GM23338 (cell line): ENCODE data around the gene STEAP3. TPM values are rescaled to one million over a fixed set of nuclear protein-coding genes. Genes with fewer than 3 reads are reported as not detected.

Source experiments
- ATAC-seq: fragments of 200-7000 bp; cut with Tn5 transposase; 3 replicates; pipeline ENCODE4 v1.9.1; 2020
- DNase-seq: peaks from one replicate; pipeline ENCODE4 v3.0.0-alpha.2; 2015; ENCODE audit warnings: low spot score
- H2AFZ ChIP-seq: fragments of 200-600 bp; sonication (generic); 2 replicates; pipeline ENCODE4 v1.8.0; 2016; ENCODE audit warnings: antibody characterized with exemption, mild to moderate bottlenecking, moderate library complexity
- H3F3A ChIP-seq: fragments of 200-600 bp; sonication (generic); replicated peaks from 2 replicates; pipeline ENCODE4 v1.8.0; 2017; ENCODE audit warnings: antibody characterized with exemption, mixed run types, low read depth
- H3K27ac ChIP-seq: fragments of 200-600 bp; sonication (generic); 2 replicates; pipeline ENCODE4 v1.6.1; 2016; ENCODE audit warnings: low read depth
- H3K27me3 ChIP-seq: fragments of 200-600 bp; sonication (generic); 2 replicates; pipeline ENCODE4 v1.8.0; 2016; ENCODE audit warnings: mild to moderate bottlenecking, mixed run types, moderate library complexity; ENCODE audit not compliant: insufficient read depth
- H3K36me3 ChIP-seq: fragments of 200-600 bp; sonication (generic); 2 replicates; pipeline ENCODE4 v1.8.0; 2016; ENCODE audit warnings: mild to moderate bottlenecking; ENCODE audit not compliant: insufficient read depth
- H3K4me1 ChIP-seq: fragments of 200-600 bp; sonication (generic); 2 replicates; pipeline ENCODE4 v1.8.0; 2016; ENCODE audit warnings: mild to moderate bottlenecking, moderate library complexity; ENCODE audit not compliant: insufficient read depth
- H3K4me2 ChIP-seq: fragments of 200-600 bp; sonication (generic); 2 replicates; pipeline ENCODE4 v1.7.1; 2017; ENCODE audit warnings: mixed run types
- H3K4me3 ChIP-seq: fragments of 200-600 bp; sonication (generic); 2 replicates; pipeline ENCODE4 v1.6.1; 2016; ENCODE audit warnings: mixed run types
- H3K79me2 ChIP-seq: fragments of 200-600 bp; sonication (generic); replicated peaks from 2 replicates; pipeline ENCODE4 v1.8.0; 2017; ENCODE audit warnings: mild to moderate bottlenecking; ENCODE audit not compliant: insufficient read depth
- H3K9me2 ChIP-seq: fragments of 200-600 bp; sonication (generic); 2 replicates; pipeline ENCODE4 v1.8.0; 2017; ENCODE audit not compliant: insufficient read depth
- H4K20me1 ChIP-seq: fragments of 200-600 bp; sonication (generic); replicated peaks from 2 replicates; pipeline ENCODE4 v1.8.0; 2017; ENCODE audit warnings: mild to moderate bottlenecking; ENCODE audit not compliant: insufficient read depth
- H3K27ac Mint-ChIP-seq: 2 replicates; pipeline ENCODE4 v1.8.0; 2020; ENCODE audit warnings: inconsistent platforms, mild to moderate bottlenecking, moderate library complexity, mixed read lengths
- H3K27me3 Mint-ChIP-seq: 3 replicates; pipeline ENCODE4 v1.8.0; 2022; ENCODE audit warnings: low read depth, mild to moderate bottlenecking, moderate library complexity, mixed read lengths, inconsistent platforms; ENCODE audit not compliant: insufficient read depth, poor library complexity
- H3K36me3 Mint-ChIP-seq: 3 replicates; pipeline ENCODE4 v1.8.0; 2021; ENCODE audit warnings: low read depth, mild to moderate bottlenecking, inconsistent platforms, moderate library complexity, mixed read lengths
- H3K4me1 Mint-ChIP-seq: 3 replicates; pipeline ENCODE4 v1.8.0; 2020; ENCODE audit warnings: mild to moderate bottlenecking, inconsistent platforms, mixed read lengths
- H3K4me3 Mint-ChIP-seq: 3 replicates; pipeline ENCODE4 v1.8.0; 2021; ENCODE audit warnings: moderate library complexity, mild to moderate bottlenecking, inconsistent platforms, mixed read lengths
- H3K9me3 Mint-ChIP-seq: 3 replicates; pipeline ENCODE4 v1.8.0; 2020; ENCODE audit warnings: moderate library complexity, mild to moderate bottlenecking, inconsistent platforms, mixed read lengths
- CTCF ChIP-seq, 2 experiments: fragments of 200-600 bp in 1 of 2; sonication (generic) in 1 of 2; conservative IDR thresholded peaks; 2 replicates each; pipeline versions ENCODE4 v1.5.1 to v1.6.1; 2016 to 2017; ENCODE audit warnings: antibody characterized with exemption in 2 of 2, low read depth in 2 of 2, mild to moderate bottlenecking in 2 of 2, moderate library complexity in 1 of 2
- ETS1 ChIP-seq: IDR thresholded peaks from 2 replicates; pipeline ENCODE4 v1.6.1; 2016; ENCODE audit warnings: antibody characterized with exemption
- POLR2AphosphoS5 ChIP-seq: IDR thresholded peaks from 2 replicates; pipeline ENCODE4 v1.6.1; 2016; ENCODE audit warnings: antibody characterized with exemption, low read depth
- STAT1 ChIP-seq: IDR thresholded peaks from one replicate; pipeline ENCODE4 v1.6.1; 2016; ENCODE audit warnings: antibody characterized with exemption; ENCODE audit not compliant: unreplicated experiment
- ZNF331 ChIP-seq: fragments of 250-450 bp; sonication (Bioruptor Pico); IDR thresholded peaks from 2 replicates; pipeline ENCODE4 v1.5.0; 2020; ENCODE audit warnings: low read depth, mild to moderate bottlenecking, moderate library complexity
- ZNF462 ChIP-seq: fragments of 250-450 bp; sonication (Bioruptor Pico); IDR thresholded peaks from 2 replicates; pipeline ENCODE4 v1.5.0; 2020; ENCODE audit warnings: mild to moderate bottlenecking, moderate library complexity
- polyA plus RNA-seq: library from polyadenylated mRNA; unstranded; fragments of >200 nt; fragmentation: Nextera tagmentation; extraction: Ambion mirVana; gene quantifications from 2 replicates; pipeline ENCODE4 v1.2.1, GENCODE V29; 2016
- total RNA-seq: library from RNA; depleted of rRNA; stranded (reverse); fragments of >200 nt; shearing (Covaris generic); gene quantifications from 2 replicates; pipeline ENCODE4 v1.2.3, GENCODE V29; 2014

Gene STEAP3
- total and polyA plus RNA-seq, 2 experiments from 2014 or later = 8.6 to 27.3 TPM

GRCh38 chr2:119212139-119212800, 11.4 kb upstream of the STEAP3 start:
- H3K4me2 ChIP-seq = no peak overlapping the region
- DNase-seq = no peak
- no peak overlapping the region for H2AFZ ChIP-seq
- H3K9me2 ChIP-seq = no peaks in the 10 kb centered on the region
- H3F3A ChIP-seq = no peaks in the 10 kb centered on the region
- ATAC-seq = no peak
- no peaks in the 10 kb centered on the region for H3K27me3 ChIP-seq
- no peaks in the 10 kb centered on the region for H3K9me3 Mint-ChIP-seq
- no peak overlapping the region for H3K4me3 ChIP-seq
- no peaks in the 10 kb centered on the region for H4K20me1 ChIP-seq
- no peaks in the 10 kb centered on the region for H3K36me3 Mint-ChIP-seq
- H3K4me1 ChIP-seq = peaks cover 9% of the 10 kb centered on the region
- H3K36me3 ChIP-seq = no peaks in the 10 kb centered on the region
- H3K4me1 Mint-ChIP-seq = peaks cover 12% of the 10 kb centered on the region
- TF ChIP-seq CTCF (conservative IDR thresholded peaks at IDR 0.05; ENCODE audit: low read depth in 2 of 2) = no peak
- TF ChIP-seq ETS1 = no peak
- TF ChIP-seq ZNF462 (CRISPR knock-in tag) = no peak
- no peak for TF ChIP-seq ZNF331
- TF ChIP-seq STAT1 = no peak
- TF ChIP-seq POLR2AphosphoS5 = no peak
- H3K27me3 Mint-ChIP-seq = peaks cover 14% of the 10 kb centered on the region
- H3K79me2 ChIP-seq = no peaks in the 10 kb centered on the region
- no peak overlapping the region for H3K4me3 Mint-ChIP-seq
- H3K27ac Mint-ChIP-seq = no peak overlapping the region
- H3K27ac ChIP-seq = no peak overlapping the region
